Neuronal stem cell (in vitro differentiated cells): Measurements from ENCODE around the gene JPH3.
A peak's percentile ranks its signal among the peaks of the same experiment; 100 is the strongest.

Source experiments
- DNase-seq: peaks from one replicate; pipeline ENCODE4 v3.0.0-alpha.2; 2013; ENCODE audit warnings: low spot score
- H2AFZ ChIP-seq: one replicate; pipeline ENCODE4 v1.6.1; 2013; ENCODE audit warnings: mild to moderate bottlenecking, low read length, inconsistent platforms
- H2AK5ac ChIP-seq: 2 replicates; pipeline ENCODE4 v1.6.1; 2013; ENCODE audit warnings: low read depth, mild to moderate bottlenecking, inconsistent platforms, low read length, moderate library complexity, mixed read lengths
- H2BK120ac ChIP-seq: 2 replicates; pipeline ENCODE4 v1.6.1; 2013; ENCODE audit warnings: low read depth, mild to moderate bottlenecking, inconsistent platforms, low read length, moderate library complexity, mixed read lengths
- H2BK12ac ChIP-seq: one replicate; pipeline ENCODE4 v1.6.1; 2013; ENCODE audit warnings: low read length, inconsistent platforms
- H2BK15ac ChIP-seq: 2 replicates; pipeline ENCODE4 v1.6.1; 2013; ENCODE audit warnings: mild to moderate bottlenecking, low read length, inconsistent platforms, mixed read lengths
- H2BK5ac ChIP-seq: one replicate; pipeline ENCODE4 v1.6.1; 2013; ENCODE audit warnings: inconsistent platforms, mild to moderate bottlenecking, low read length, moderate library complexity
- H3K14ac ChIP-seq: one replicate; pipeline ENCODE4 v1.6.1; 2013; ENCODE audit warnings: low read length, inconsistent platforms
- H3K18ac ChIP-seq: 2 replicates; pipeline ENCODE4 v1.6.1; 2013; ENCODE audit warnings: low read length, inconsistent platforms
- H3K23ac ChIP-seq: 2 replicates; pipeline ENCODE4 v1.6.1; 2013; ENCODE audit warnings: low read depth, mild to moderate bottlenecking, mixed read lengths, low read length, inconsistent platforms; ENCODE audit not compliant: poor library complexity
- H3K27ac ChIP-seq: replicated peaks from 3 replicates; pipeline ENCODE4 v1.5.1; 2013; ENCODE audit warnings: low read length, inconsistent platforms
- H3K27me3 ChIP-seq, 3 experiments: 2 replicates each; pipeline ENCODE4 v1.6.1; 2013; ENCODE audit warnings: low read length in 3 of 3, mild to moderate bottlenecking in 2 of 3, inconsistent platforms in 1 of 3, low read depth in 1 of 3, mixed read lengths in 1 of 3, moderate library complexity in 1 of 3; ENCODE audit not compliant: control insufficient read depth in 3 of 3, insufficient read depth in 3 of 3
- H3K36me3 ChIP-seq, 2 donors: replicated peaks in 1 of 2; 2 replicates each; pipeline ENCODE4 v1.6.1; 2013; ENCODE audit warnings: low read length in 2 of 2; ENCODE audit not compliant: control insufficient read depth in 2 of 2, insufficient read depth in 2 of 2
- H3K4ac ChIP-seq: 2 replicates; pipeline ENCODE4 v1.6.1; 2013; ENCODE audit warnings: inconsistent platforms, mild to moderate bottlenecking, low read length, moderate library complexity
- H3K4me1 ChIP-seq, 2 donors: 1 replicate in 1 of 2; 2 replicates in 1 of 2; pipeline ENCODE4 v1.6.1; 2013; ENCODE audit warnings: low read length in 2 of 2, low read depth in 1 of 2; ENCODE audit not compliant: control insufficient read depth in 2 of 2, insufficient read depth in 1 of 2
- H3K4me2 ChIP-seq: one replicate; pipeline ENCODE4 v1.6.1; 2013; ENCODE audit warnings: mild to moderate bottlenecking, low read length, inconsistent platforms; ENCODE audit not compliant: insufficient read depth, poor library complexity, severe bottlenecking
- H3K4me3 ChIP-seq, 2 donors: 2 replicates each; pipeline ENCODE4 v1.5.1; 2013; ENCODE audit warnings: low read length in 2 of 2, mild to moderate bottlenecking in 2 of 2, inconsistent platforms in 1 of 2, moderate library complexity in 1 of 2
- H3K79me1 ChIP-seq: one replicate; pipeline ENCODE4 v1.6.1; 2013; ENCODE audit warnings: low read depth, mild to moderate bottlenecking, inconsistent platforms, low read length, moderate library complexity
- H3K9ac ChIP-seq: one replicate; pipeline ENCODE4 v1.6.1; 2013; ENCODE audit warnings: mild to moderate bottlenecking, low read depth, low read length, inconsistent platforms; ENCODE audit not compliant: poor library complexity
- H3K9me3 ChIP-seq, 2 donors: replicated peaks in 1 of 2; 2 replicates each; pipeline versions ENCODE3 to v1.6.1; 2013; ENCODE audit warnings: low read length in 2 of 2, mild to moderate bottlenecking in 2 of 2, inconsistent platforms in 1 of 2, low read depth in 1 of 2, mixed read lengths in 1 of 2, moderate library complexity in 1 of 2; ENCODE audit not compliant: control insufficient read depth in 2 of 2, insufficient read depth in 1 of 2
- H4K8ac ChIP-seq: one replicate; pipeline ENCODE4 v1.6.1; 2013; ENCODE audit warnings: low read depth, mild to moderate bottlenecking, inconsistent platforms, low read length, moderate library complexity
- H4K91ac ChIP-seq: one replicate; pipeline ENCODE4 v1.6.1; 2013; ENCODE audit warnings: low read length, low read depth, mild to moderate bottlenecking, inconsistent platforms; ENCODE audit not compliant: poor library complexity
- WGBS, 2 donors: extraction: QIAGEN DNeasy Blood & Tissue Kit; methylation state at CpG; one replicate each; pipeline ENCODE4 v1.1.7; 2013; ENCODE audit warnings: missing lambda C conversion rate in 2 of 2, mixed read lengths in 1 of 2; ENCODE audit not compliant: insufficient read length in 2 of 2, insufficient replicate concordance in 1 of 2; ENCODE audit errors: extremely low coverage in 2 of 2; 5-methylcytosine and 5-hydroxymethylcytosine counted together

The JPH3 gene

GRCh38 chr16:87555647-87556046 lies 46.7 kb upstream of the JPH3 start:
- no peaks in the 10 kb centered on the region for H3K9me3 ChIP-seq
- no CpG with 5 or more reads among the region's 17 CpGs for WGBS, 2 donors
- no peak overlapping the region for H3K27ac ChIP-seq
- peaks cover 3% of the 10 kb centered on the region for H3K79me1 ChIP-seq
- H2BK5ac ChIP-seq = no peak overlapping the region
- H3K14ac ChIP-seq = no peak overlapping the region
- peaks cover 5 to 17% of the 10 kb centered on the region in 2 donors for H3K4me1 ChIP-seq
- no peak overlapping the region for H3K4me2 ChIP-seq
- no peak overlapping the region for H2AFZ ChIP-seq
- no peak overlapping the region for H3K18ac ChIP-seq
- no peak overlapping the region for H2BK120ac ChIP-seq
- no peaks in the 10 kb centered on the region for H3K36me3 ChIP-seq
- no peak for DNase-seq
- H2BK12ac ChIP-seq = peak overlapping the region; percentile 86
- no peak overlapping the region for H3K4ac ChIP-seq
- peaks cover 0 to 3% (median 2%) of the 10 kb centered on the region in 3 experiments for H3K27me3 ChIP-seq
- peak overlapping the region; percentile 35 for H3K23ac ChIP-seq
- no peak overlapping the region for H4K91ac ChIP-seq
- no peak overlapping the region for H3K4me3 ChIP-seq
- H4K8ac ChIP-seq = no peak overlapping the region
- H3K9ac ChIP-seq = no peak overlapping the region
- no peak overlapping the region for H2AK5ac ChIP-seq
- H2BK15ac ChIP-seq = no peak overlapping the region

- Histone ChIP-seq H3K4me2 (no peak overlapping the region), H2BK15ac (no peak overlapping the region), H3K23ac (peak overlapping the region; percentile 3), H3K4ac (no peak overlapping the region), H3K4me1 (peaks cover 5 to 17% of the 10 kb centered on the region in 2 donors), H4K91ac (no peak overlapping the region), H2BK120ac (no peak overlapping the region), H3K27me3 (peaks cover 0 to 3% (median 2%) of the 10 kb centered on the region in 3 experiments), H3K27ac (peak overlapping the region; percentile 19), H3K9ac (no peak overlapping the region), H3K4me3 (no peak overlapping the region), H3K18ac (peak overlapping the region; percentile 55), H2BK5ac (peak overlapping the region; percentile 79), H3K14ac (no peak overlapping the region), H3K36me3 (no peaks in the 10 kb centered on the region), H3K79me1 (no peaks in the 10 kb centered on the region), H2BK12ac (peak overlapping the region; percentile 1), H3K9me3 (no peaks in the 10 kb centered on the region), H2AFZ (peak overlapping the region; percentile 84), H2AK5ac (peak overlapping the region; percentile 47), H4K8ac (no peak overlapping the region)
- DNase-seq = no peak
- WGBS, 2 donors = no CpG with 5 or more reads among the region's 7 CpGs
Measured at GRCh38 chr16:87556941-87557459, 45.3 kb upstream of the JPH3 start.

- no peak overlapping the region for H2BK15ac ChIP-seq
Measured at GRCh38 chr16:87558682-87559081, 43.6 kb upstream of the JPH3 start.

GRCh38 chr16:87559945-87560344 lies 42.4 kb upstream of the JPH3 start:
- WGBS, 2 donors = no CpG with 5 or more reads among the region's 17 CpGs
- no peak overlapping the region for H2BK15ac ChIP-seq

More at GRCh38 chr16:87558682-87559081, 43.6 kb upstream of the JPH3 start:
- H2AFZ ChIP-seq = no peak overlapping the region
- no peak overlapping the region for H2BK120ac ChIP-seq
- H2BK5ac ChIP-seq = no peak overlapping the region
- H3K18ac ChIP-seq = no peak overlapping the region
- H3K79me1 ChIP-seq = no peaks in the 10 kb centered on the region
- peaks cover 5 to 16% of the 10 kb centered on the region in 2 donors for H3K4me1 ChIP-seq
- H3K27me3 ChIP-seq = peaks cover 0 to 2% (median 0%) of the 10 kb centered on the region in 3 experiments
- WGBS, 2 donors = 94% methylated on average over 2 of the region's 3 CpGs; no CpG with 5 or more reads in 1 of the 2 donors
- no peak overlapping the region for H3K4ac ChIP-seq
- no peak for DNase-seq
- no peak overlapping the region for H3K27ac ChIP-seq
- H2BK12ac ChIP-seq = peak overlapping the region; percentile 53
- H4K91ac ChIP-seq = no peak overlapping the region
- H2AK5ac ChIP-seq = no peak overlapping the region
- no peak overlapping the region for H3K23ac ChIP-seq
- H3K14ac ChIP-seq = no peak overlapping the region
- no peak overlapping the region for H3K9ac ChIP-seq
- no peak overlapping the region for H4K8ac ChIP-seq
- H3K9me3 ChIP-seq = peaks cover 0 to under 1% of the 10 kb centered on the region in 2 donors
- H3K4me3 ChIP-seq = no peak overlapping the region
- H3K4me2 ChIP-seq = no peak overlapping the region
- H3K36me3 ChIP-seq = no peaks in the 10 kb centered on the region

More at GRCh38 chr16:87559945-87560344, 42.4 kb upstream of the JPH3 start:
- no peak overlapping the region for H2BK5ac ChIP-seq
- no peak overlapping the region for H3K4me3 ChIP-seq
- H4K91ac ChIP-seq = no peak overlapping the region
- no peak for DNase-seq
- H3K9ac ChIP-seq = no peak overlapping the region
- no peak overlapping the region for H4K8ac ChIP-seq
- H2AK5ac ChIP-seq = no peak overlapping the region
- H2BK12ac ChIP-seq = no peak overlapping the region
- no peak overlapping the region for H3K27ac ChIP-seq
- no peak overlapping the region for H3K4me2 ChIP-seq
- H3K79me1 ChIP-seq = no peaks in the 10 kb centered on the region
- no peak overlapping the region for H3K4ac ChIP-seq
- no peak overlapping the region for H2BK120ac ChIP-seq
- H3K14ac ChIP-seq = no peak overlapping the region
- H3K36me3 ChIP-seq = no peaks in the 10 kb centered on the region
- H3K9me3 ChIP-seq = peaks cover 0 to 9% of the 10 kb centered on the region in 2 donors
- no peak overlapping the region for H2AFZ ChIP-seq
- peaks cover 5 to 21% of the 10 kb centered on the region in 2 donors for H3K4me1 ChIP-seq
- H3K18ac ChIP-seq = peak overlapping the region; percentile 59
- peaks cover 0 to 5% (median 0%) of the 10 kb centered on the region in 3 experiments for H3K27me3 ChIP-seq
- H3K23ac ChIP-seq = no peak overlapping the region
